HepG2 (cell line): ENCODE measurements around the gene ETHE1. TPM values are rescaled to one million over a fixed set of nuclear protein-coding genes. Genes with fewer than 3 reads are reported as not detected.
A peak's percentile ranks its signal among the peaks of the same experiment; 100 is the strongest.

ENCODE experiments used
- AFF4 ChIP-seq: sonication (generic); formaldehyde crosslinking; IDR thresholded peaks from 2 replicates; pipeline ENCODE4 v1.4.0; 2020; ENCODE audit warnings: missing genetic modification reagents
- BATF2 ChIP-seq: sonication (generic); formaldehyde crosslinking; IDR thresholded peaks from 2 replicates; pipeline ENCODE4 v1.8.0; 2022; ENCODE audit warnings: mild to moderate bottlenecking, missing genetic modification reagents, moderate library complexity
- DDIT3 ChIP-seq: sonication (generic); formaldehyde crosslinking; IDR thresholded peaks from 2 replicates; pipeline ENCODE4 v1.4.0; 2020; ENCODE audit warnings: mild to moderate bottlenecking, missing genetic modification reagents
- FOXO1 ChIP-seq: sonication (generic); formaldehyde crosslinking; IDR thresholded peaks from 2 replicates; pipeline ENCODE4 v1.4.0; 2020; ENCODE audit warnings: missing genetic modification reagents
- FOXP4 ChIP-seq: sonication (generic); formaldehyde crosslinking; IDR thresholded peaks from 2 replicates; pipeline ENCODE4 v1.4.0; 2020; ENCODE audit warnings: missing genetic modification reagents
- KDM5A ChIP-seq: fragments of 200-600 bp; sonication (generic); IDR thresholded peaks from 2 replicates; pipeline ENCODE4 v1.7.0; 2018; ENCODE audit warnings: antibody characterized with exemption, mild to moderate bottlenecking, low read length, borderline replicate concordance
- MLX ChIP-seq: IDR thresholded peaks from 2 replicates; pipeline ENCODE4 v1.6.1; 2016
- NFE2L2 ChIP-seq: fragments of 150-350 bp; IDR thresholded peaks from 2 replicates; pipeline ENCODE4 v1.6.1; 2014; ENCODE audit warnings: low read length
- PBX3 ChIP-seq: sonication (generic); formaldehyde crosslinking; IDR thresholded peaks from 2 replicates; pipeline ENCODE4 v1.8.1; 2023; ENCODE audit warnings: missing genetic modification reagents, inconsistent platforms, borderline replicate concordance
- PREB ChIP-seq: sonication (generic); formaldehyde crosslinking; IDR thresholded peaks from 2 replicates; pipeline ENCODE4 v1.4.0; 2020; ENCODE audit warnings: missing genetic modification reagents
- RCOR2 ChIP-seq: IDR thresholded peaks from 2 replicates; pipeline ENCODE4 v1.6.1; 2016; ENCODE audit warnings: missing biosample characterization, missing genetic modification reagents
- TERF1 ChIP-seq: sonication (generic); formaldehyde crosslinking; IDR thresholded peaks from 2 replicates; pipeline ENCODE4 v1.8.0; 2022; ENCODE audit warnings: mild to moderate bottlenecking, missing genetic modification reagents, moderate library complexity
- TRIM22 ChIP-seq: fragments of 450-650 bp; IDR thresholded peaks from 2 replicates; pipeline ENCODE4 v1.6.1; 2017
- ZMYM4 ChIP-seq: sonication (generic); formaldehyde crosslinking; IDR thresholded peaks from 2 replicates; pipeline ENCODE4 v1.8.1; 2023; ENCODE audit warnings: mild to moderate bottlenecking, missing genetic modification reagents
- ZNF232 ChIP-seq: sonication (generic); formaldehyde crosslinking; IDR thresholded peaks from 2 replicates; pipeline ENCODE4 v1.4.0; 2020; ENCODE audit warnings: missing genetic modification reagents, borderline replicate concordance
- polyA plus RNA-seq, 8 experiments: library from polyadenylated mRNA; depleted of rRNA in 3 of 8; stranded (reverse) in 7 of 8; unstranded in 1 of 8; fragments of >200 nt; fragmentation: Illumina TruSeq in 4 of 8; extraction: Trizol in 4 of 8; gene quantifications; 2 replicates each; pipeline versions ENCODE4 v1.2.1 to v1.2.3, GENCODE V29; 2011 to 2016; ENCODE audit warnings: low read depth in 4 of 8, missing spikeins in 1 of 8, mixed read lengths in 1 of 8; ENCODE audit not compliant: insufficient read depth in 1 of 8
- total RNA-seq, 5 experiments: library from RNA; depleted of rRNA; stranded (reverse); fragments of >200 nt; fragmentation: Illumina TruSeq; extraction: Trizol; gene quantifications; 2 replicates each; pipeline ENCODE4 v1.2.3, GENCODE V29; 2016; ENCODE audit warnings: low read depth in 1 of 5

ETHE1 gene
- total and polyA plus RNA-seq, 2 of the 13 experiments (the other 11 are each of a cell fraction or from before 2014, with no cell fraction given) = 32.5 to 58.4 TPM

- TF ChIP-seq DDIT3 (CRISPR knock-in tag) = no peak
- no peak for TF ChIP-seq PBX3 (CRISPR knock-in tag)
- TF ChIP-seq NFE2L2 = no peak
- TF ChIP-seq TERF1 (CRISPR knock-in tag) = no peak
- TF ChIP-seq FOXP4 = no peak; the same call in 1 of the 2 replicates
- no peak for TF ChIP-seq TRIM22
- TF ChIP-seq AFF4 (CRISPR knock-in tag) = no peak
- peak; percentile 36; the same call in 1 of the 2 replicates for TF ChIP-seq FOXO1 (CRISPR knock-in tag)
- 0 out of 2 replicates have a peak, but pooled peaks have one; percentile 19 for TF ChIP-seq ZMYM4
- TF ChIP-seq RCOR2 = 0 out of 2 replicates have a peak, but pooled peaks have one; percentile 30
- no peak for TF ChIP-seq ZNF232 (CRISPR knock-in tag)
- no peak for TF ChIP-seq MLX (CRISPR knock-in tag)
- TF ChIP-seq BATF2 (CRISPR knock-in tag) = no peak
- TF ChIP-seq PREB (CRISPR knock-in tag) = no peak
- TF ChIP-seq KDM5A = no peak
Measured at GRCh38 chr19:43524922-43525835, 1.8 kb downstream of the ETHE1 start (continued).
